GM06990 (cell line): ENCODE measurements around the gene FARP2.

Source experiments
- DNase-seq: peaks from one replicate; pipeline ENCODE4 v3.0.0-alpha.2; 2011; ENCODE audit not compliant: insufficient read length; ENCODE audit errors: extremely low read depth
- H3K27me3 ChIP-seq: replicated peaks from 2 replicates; pipeline ENCODE4 v1.6.0; 2011; ENCODE audit warnings: low read length; ENCODE audit not compliant: control insufficient read depth, insufficient read depth
- H3K36me3 ChIP-seq: 2 replicates; pipeline ENCODE4 v1.5.1; 2011; ENCODE audit warnings: low read length; ENCODE audit not compliant: control insufficient read depth, insufficient read depth
- H3K4me3 ChIP-seq: replicated peaks from 2 replicates; pipeline ENCODE4 v1.5.1; 2011; ENCODE audit warnings: low read depth, mild to moderate bottlenecking, control low read depth, low read length
- CTCF ChIP-seq: IDR thresholded peaks from 2 replicates; pipeline ENCODE4 v1.5.1; 2011; ENCODE audit warnings: low read length, control low read depth, mild to moderate bottlenecking, inconsistent platforms; ENCODE audit not compliant: insufficient read depth, poor library complexity, severe bottlenecking

FARP2 gene

GRCh38 chr2:241467777-241468475 lies 111.8 kb downstream of the FARP2 start:
- H3K36me3 ChIP-seq: no peaks in the 10 kb centered on the region; the same call in 1 of the 2 replicates
- H3K27me3 ChIP-seq: no peaks in the 10 kb centered on the region
- TF ChIP-seq CTCF: no peak
- DNase-seq: no peak
- H3K4me3 ChIP-seq: no peak overlapping the region

GRCh38 chr2:241468476-241468781 lies 112.3 kb downstream of the FARP2 start:
- H3K27me3 ChIP-seq: no peaks in the 10 kb centered on the region
- no peak for TF ChIP-seq CTCF
- no peak for DNase-seq
- H3K36me3 ChIP-seq: peaks cover under 1% of the 10 kb centered on the region
- H3K4me3 ChIP-seq: no peak overlapping the region

GRCh38 chr2:241469746-241470145 lies 113.7 kb downstream of the FARP2 start:
- TF ChIP-seq CTCF: no peak
- DNase-seq: no peak
- no peak overlapping the region for H3K4me3 ChIP-seq
- H3K27me3 ChIP-seq: no peaks in the 10 kb centered on the region
- H3K36me3 ChIP-seq: peaks cover 2% of the 10 kb centered on the region; the same call in 1 of the 2 replicates

- Histone ChIP-seq H3K27me3 (no peaks in the 10 kb centered on the region), H3K4me3 (no peak overlapping the region), H3K36me3 (peaks cover 2% of the 10 kb centered on the region; the same call in 1 of the 2 replicates)
- TF ChIP-seq CTCF: no peak
- DNase-seq: no peak
Measured at GRCh38 chr2:241473399-241473798, 117.3 kb downstream of the FARP2 start.

- Histone ChIP-seq H3K4me3 (no peak overlapping the region), H3K27me3 (no peaks in the 10 kb centered on the region), H3K36me3 (peaks cover 5% of the 10 kb centered on the region)
- no peak for DNase-seq
- no peak for TF ChIP-seq CTCF
Measured at GRCh38 chr2:241475267-241475666, 119.2 kb downstream of the FARP2 start.

- no peak for TF ChIP-seq CTCF
- DNase-seq: no peak
Measured at GRCh38 chr2:241478166-241478565, 122.1 kb downstream of the FARP2 start.

More at GRCh38 chr2:241478166-241478565, 122.1 kb downstream of the FARP2 start:
- no peaks in the 10 kb centered on the region for H3K27me3 ChIP-seq
- no peak overlapping the region for H3K4me3 ChIP-seq
- H3K36me3 ChIP-seq: peaks cover 5% of the 10 kb centered on the region
